ENCODE results near the gene ATP7B. TPM values are rescaled to one million over a fixed set of nuclear protein-coding genes. Genes with fewer than 3 reads are reported as not detected.

ATP7B gene
- total and polyA plus RNA-seq, 2 experiments from 2014 or later: 2.2 to 12.8 TPM

GRCh38 chr13:51913421-51914136 lies 97.7 kb downstream of the ATP7B start:
- H3K27me3 ChIP-seq (ENCODE audit: insufficient read depth): no peaks in the 10 kb centered on the region
- no peaks in the 10 kb centered on the region for H3K36me3 ChIP-seq (ENCODE audit: insufficient read depth)
- H4K20me1 ChIP-seq (replicated peaks; ENCODE audit: insufficient read depth): no peaks in the 10 kb centered on the region
- H3K4me1 ChIP-seq (ENCODE audit: insufficient read depth): no peaks in the 10 kb centered on the region
- Mint-ChIP-seq H3K27ac (peak overlapping the region; percentile 78; the same call in 1 of the 2 replicates), H3K4me1 (peaks cover 11% of the 10 kb centered on the region), H3K9me3 (no peaks in the 10 kb centered on the region), H3K27me3 (ENCODE audit: insufficient read depth, low read depth, poor library complexity) (peaks cover 9% of the 10 kb centered on the region), H3K4me3 (no peak overlapping the region), H3K36me3 (ENCODE audit: low read depth) (no peaks in the 10 kb centered on the region)
- ATAC-seq: peak; percentile 97
- no peaks in the 10 kb centered on the region for H3F3A ChIP-seq (replicated peaks; ENCODE audit: low read depth)
- H3K4me2 ChIP-seq: no peak overlapping the region
- H3K4me3 ChIP-seq: no peak overlapping the region
- H2AFZ ChIP-seq: no peak overlapping the region
- DNase-seq (ENCODE audit: low spot score): peak; percentile 72
- TF ChIP-seq POLR2AphosphoS5 (IDR thresholded peaks at IDR 0.05; ENCODE audit: low read depth): no peak
- no peak for TF ChIP-seq CREB1 (CRISPR knock-in tag; IDR thresholded peaks at IDR 0.05; ENCODE audit: low read depth)
- TF ChIP-seq ZNF331 (CRISPR knock-in tag; IDR thresholded peaks at IDR 0.05; ENCODE audit: low read depth): no peak
- no peak for TF ChIP-seq ZNF114 (CRISPR knock-in tag; IDR thresholded peaks at IDR 0.05)
- no peak for TF ChIP-seq JUNB (IDR thresholded peaks at IDR 0.05; ENCODE audit: unreplicated experiment)
- TF ChIP-seq EZH2 (IDR thresholded peaks at IDR 0.05; ENCODE audit: low read depth, unreplicated experiment): no peak
- no peak for TF ChIP-seq REST (IDR thresholded peaks at IDR 0.05; ENCODE audit: unreplicated experiment)
- no peak for TF ChIP-seq NANOG (IDR thresholded peaks at IDR 0.05; ENCODE audit: borderline replicate concordance)
- peak; percentile 44 to 60 for TF ChIP-seq CTCF (conservative IDR thresholded peaks at IDR 0.05; ENCODE audit: low read depth in 2 of 2)
- H3K9me2 ChIP-seq (ENCODE audit: insufficient read depth): no peaks in the 10 kb centered on the region
- no peak overlapping the region for H3K27ac ChIP-seq (ENCODE audit: low read depth)
- no peaks in the 10 kb centered on the region for H3K79me2 ChIP-seq (replicated peaks; ENCODE audit: insufficient read depth)
